ENCODE data around the gene GPR162.

GPR162 gene

GRCh38 chr12:6845395-6845794, 23.8 kb downstream of the GPR162 start:
- TF ChIP-seq GATA3 (IDR thresholded peaks at IDR 0.05; ENCODE audit: low read depth, low read length), result no peak
- TF ChIP-seq GATA2 (IDR thresholded peaks at IDR 0.05; ENCODE audit: low read depth, low read length), result no peak

DNA sequence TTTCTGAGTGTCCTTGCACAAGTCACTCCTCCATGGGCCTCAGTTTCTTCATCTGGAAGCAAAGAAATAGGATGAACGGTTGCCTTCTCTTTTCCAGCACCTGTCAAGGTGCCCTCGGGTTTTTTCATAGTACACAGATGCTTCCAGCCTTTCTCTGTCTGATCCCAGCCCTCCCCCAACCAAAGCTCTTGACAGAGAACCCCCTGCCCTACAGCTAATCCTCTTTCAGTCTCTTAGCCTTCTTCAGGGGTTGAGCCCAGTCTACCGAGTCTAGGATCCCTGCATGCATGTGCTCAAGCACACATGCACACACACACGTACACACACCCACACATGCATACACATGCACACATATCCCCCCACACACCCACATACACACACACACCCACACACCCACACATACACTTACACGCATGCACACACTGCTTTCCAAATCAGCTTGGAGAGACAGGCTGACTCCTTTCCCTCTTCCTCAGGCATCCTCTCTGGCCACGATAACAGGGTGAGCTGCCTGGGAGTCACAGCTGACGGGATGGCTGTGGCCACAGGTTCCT, 24.8 kb downstream of the GPR162 start:
- TF ChIP-seq GATA3 (IDR thresholded peaks at IDR 0.05; ENCODE audit: low read depth, low read length) (no peak), GATA2 (IDR thresholded peaks at IDR 0.05; ENCODE audit: low read depth, low read length) (no peak)

DNA sequence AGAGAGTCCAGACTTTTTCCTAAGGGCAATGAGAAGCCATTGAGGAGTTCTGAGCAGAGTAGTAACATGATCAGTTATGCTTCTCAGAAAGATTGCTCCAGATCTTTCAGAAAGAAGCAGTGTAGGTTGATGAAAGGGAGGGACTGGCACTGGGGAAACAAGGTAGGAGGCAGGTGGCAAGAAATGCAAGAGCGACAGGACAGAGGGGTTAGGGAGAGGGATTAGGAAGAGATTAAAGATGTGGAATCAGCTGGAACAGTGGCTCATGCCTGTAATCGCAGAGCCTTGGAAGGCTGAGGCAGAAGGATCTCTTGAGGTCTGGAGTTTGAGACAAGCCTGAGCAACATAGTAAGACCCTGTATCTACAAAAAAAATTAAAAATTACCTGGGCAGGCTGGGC, 26.1 kb downstream of the GPR162 start:
- no peak for TF ChIP-seq GATA2 (IDR thresholded peaks at IDR 0.05; ENCODE audit: low read depth, low read length)
- no peak for TF ChIP-seq GATA3 (IDR thresholded peaks at IDR 0.05; ENCODE audit: low read depth, low read length)

DNA sequence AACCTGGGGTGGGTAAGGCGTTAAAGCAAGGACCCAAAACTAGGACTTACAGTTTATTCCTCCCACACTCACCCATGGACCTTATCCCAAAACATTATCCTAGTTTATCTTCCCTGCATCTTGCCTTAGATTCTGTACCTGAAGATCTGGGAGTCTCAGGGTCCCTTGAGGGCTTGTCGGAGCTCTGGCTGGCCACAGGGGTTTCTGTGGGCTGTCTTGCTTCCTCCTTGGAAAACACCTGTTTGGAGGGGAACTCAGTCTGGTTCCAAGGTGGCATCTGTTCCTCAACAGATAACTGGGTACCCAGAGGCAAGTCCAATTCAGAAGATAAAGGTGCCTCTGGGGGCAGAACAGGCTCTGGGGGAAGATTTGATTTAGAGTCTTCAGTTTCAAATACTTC, 27.8 kb downstream of the GPR162 start:
- no peak for TF ChIP-seq GATA3 (IDR thresholded peaks at IDR 0.05; ENCODE audit: low read depth, low read length)
- no peak for TF ChIP-seq GATA2 (IDR thresholded peaks at IDR 0.05; ENCODE audit: low read depth, low read length)

GRCh38 chr12:6849976-6850560, 28.4 kb downstream of the GPR162 start:
- TF ChIP-seq GATA3 (IDR thresholded peaks at IDR 0.05; ENCODE audit: low read depth, low read length) (no peak), GATA2 (IDR thresholded peaks at IDR 0.05; ENCODE audit: low read depth, low read length) (no peak)

DNA sequence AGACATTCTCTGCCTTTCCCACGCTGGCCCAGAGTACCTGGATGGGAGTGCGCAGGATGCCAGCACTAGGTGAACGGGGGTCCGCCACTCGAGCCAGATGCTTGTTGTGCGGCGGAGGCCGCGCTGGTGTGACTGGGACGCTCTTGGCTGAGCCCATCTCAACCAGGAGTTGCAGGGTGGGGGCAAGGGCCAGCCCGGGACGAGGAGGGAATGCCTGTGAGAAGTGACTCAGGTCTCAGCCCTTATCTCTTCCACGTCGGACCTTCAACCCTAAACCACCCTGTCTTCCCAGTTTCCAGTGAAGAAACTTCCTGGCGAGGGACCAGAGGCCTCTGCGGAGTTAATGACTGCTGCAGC, 29.2 kb downstream of the GPR162 start:
- TF ChIP-seq GATA3 (IDR thresholded peaks at IDR 0.05; ENCODE audit: low read depth, low read length) (no peak), GATA2 (IDR thresholded peaks at IDR 0.05; ENCODE audit: low read depth, low read length) (no peak)

DNA sequence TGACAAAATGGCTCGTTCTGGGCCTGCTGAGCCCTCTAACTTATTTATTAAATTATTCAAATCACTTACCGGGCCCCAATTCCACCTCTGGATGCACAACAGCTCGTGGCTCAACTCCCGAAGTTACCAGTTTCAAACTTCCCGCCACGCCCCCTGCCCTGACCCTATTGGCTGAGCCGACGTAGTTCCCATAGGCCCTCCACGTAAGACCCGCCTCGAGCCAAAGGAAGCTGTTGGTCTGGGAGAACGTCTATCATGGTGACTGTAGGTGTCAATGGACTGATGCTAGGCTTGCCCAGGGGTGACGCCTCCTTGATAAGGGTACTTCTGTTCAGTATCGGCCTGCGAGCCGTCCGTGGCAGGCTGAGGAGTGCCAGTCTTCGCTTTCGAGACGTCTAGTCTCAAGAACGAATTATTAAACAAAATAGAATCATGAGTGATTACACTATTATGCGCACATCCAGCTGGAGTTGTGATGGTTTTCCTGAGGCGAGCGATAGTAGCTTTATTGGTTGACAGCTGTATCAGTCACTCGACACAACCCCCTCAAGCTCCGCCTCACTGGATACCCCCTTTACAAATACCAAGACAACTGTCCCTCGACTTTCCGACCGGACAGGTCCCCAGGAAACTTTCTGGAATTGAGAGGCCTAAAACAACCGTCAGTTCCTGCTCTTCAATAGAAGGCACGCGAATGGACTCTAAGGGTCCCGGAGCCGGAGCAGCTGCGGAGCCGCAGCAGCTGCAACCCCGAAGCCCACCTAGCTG, 29.7 kb downstream of the GPR162 start, which contains the start of gene CDCA3:
CDCA3 (minus strand) TSS at position 134 of the 768 bp plus-strand sequence. CDS start 334 bp downstream, outside the sequence.
- TF ChIP-seq GATA2 (IDR thresholded peaks at IDR 0.05; ENCODE audit: low read depth, low read length) (no peak), GATA3 (IDR thresholded peaks at IDR 0.05; ENCODE audit: low read depth, low read length) (no peak)

GRCh38 chr12:6851921-6852650, 30.5 kb downstream of the GPR162 start, which contains the start of gene USP5:
Gene USP5 (plus strand): TSS chr12:6852150. CDS start chr12:6852180, 30 bp downstream.
- TF ChIP-seq GATA3 (IDR thresholded peaks at IDR 0.05; ENCODE audit: low read depth, low read length) (no peak), GATA2 (IDR thresholded peaks at IDR 0.05; ENCODE audit: low read depth, low read length) (no peak)

DNA sequence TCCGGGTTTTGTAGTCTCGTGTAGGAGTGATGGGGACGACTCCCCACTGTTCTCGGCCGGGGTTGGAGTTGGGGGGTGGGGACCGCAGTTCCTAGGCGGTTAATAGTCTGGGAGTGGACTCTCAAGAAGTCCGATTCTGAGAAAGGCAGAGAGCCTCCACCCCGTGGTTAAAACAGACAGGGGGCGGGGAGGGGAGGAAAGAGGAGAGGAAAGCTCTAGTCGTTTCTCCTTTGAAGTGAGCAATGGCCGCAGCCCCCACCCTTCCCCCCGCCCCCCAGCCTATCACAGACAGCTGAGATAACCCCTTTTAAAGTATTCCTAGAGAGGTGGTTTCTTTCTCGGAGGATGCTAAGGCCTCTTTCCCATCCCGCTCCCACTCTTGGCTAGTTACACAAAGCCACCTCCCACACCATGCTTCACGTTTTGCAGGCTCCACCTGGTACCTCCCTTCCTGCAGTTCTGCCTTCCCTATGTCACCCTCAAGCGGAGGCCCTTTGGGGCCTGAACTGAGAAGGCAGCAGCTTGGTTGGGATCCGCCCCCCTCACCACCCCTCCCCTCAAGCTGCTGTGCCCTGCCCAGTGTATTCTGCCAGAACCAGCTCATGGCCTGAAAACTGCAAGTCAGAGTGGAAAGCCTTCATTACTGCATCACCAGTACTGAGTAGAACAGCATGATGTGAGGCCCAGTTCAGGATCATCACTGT, 31.2 kb downstream of the GPR162 start:
- no peak for TF ChIP-seq GATA3 (IDR thresholded peaks at IDR 0.05; ENCODE audit: low read depth, low read length)
- no peak; the same call in 1 of the 2 replicates for TF ChIP-seq GATA2 (IDR thresholded peaks at IDR 0.05; ENCODE audit: low read depth, low read length)

GRCh38 chr12:6853626-6854025, 32.0 kb downstream of the GPR162 start:
- no peak for TF ChIP-seq GATA3 (IDR thresholded peaks at IDR 0.05; ENCODE audit: low read depth, low read length)
- TF ChIP-seq GATA2 (IDR thresholded peaks at IDR 0.05; ENCODE audit: low read depth, low read length), result no peak

- no peak for TF ChIP-seq GATA3 (IDR thresholded peaks at IDR 0.05; ENCODE audit: low read depth, low read length)
- TF ChIP-seq GATA2 (IDR thresholded peaks at IDR 0.05; ENCODE audit: low read depth, low read length), result no peak
These were observed 32.4 kb downstream of the GPR162 start for GRCh38 chr12:6854036-6854435.

GRCh38 chr12:6855322-6855721, 33.7 kb downstream of the GPR162 start:
- TF ChIP-seq GATA2 (IDR thresholded peaks at IDR 0.05; ENCODE audit: low read depth, low read length) (no peak), GATA3 (IDR thresholded peaks at IDR 0.05; ENCODE audit: low read depth, low read length) (no peak)

GRCh38 chr12:6858799-6859198, 37.2 kb downstream of the GPR162 start:
- TF ChIP-seq GATA3 (IDR thresholded peaks at IDR 0.05; ENCODE audit: low read depth, low read length) (no peak), GATA2 (IDR thresholded peaks at IDR 0.05; ENCODE audit: low read depth, low read length) (no peak)

GRCh38 chr12:6860116-6860515, 38.5 kb downstream of the GPR162 start:
- TF ChIP-seq GATA2 (IDR thresholded peaks at IDR 0.05; ENCODE audit: low read depth, low read length) (no peak), GATA3 (IDR thresholded peaks at IDR 0.05; ENCODE audit: low read depth, low read length) (no peak)

All from SH-SY5Y (cell line).